Heart left ventricle (tissue), 16 donors: ENCODE results near the gene MINDY2. TPM values are rescaled to one million over a fixed set of nuclear protein-coding genes. Genes with fewer than 3 reads are reported as not detected.
A peak's percentile ranks its signal among the peaks of the same experiment; 100 is the strongest.

ENCODE experiments used
- ATAC-seq, 4 donors: fragments of 200-7000 bp; cut with Tn5 transposase; one replicate each; pipeline ENCODE4 v1.9.1; 2020 to 2022; ENCODE audit warnings: moderate library complexity in 4 of 4, mild to moderate bottlenecking in 3 of 4, moderate number of reproducible peaks in 1 of 4
- DNase-seq, 5 donors: peaks; one replicate each; pipeline ENCODE4 v3.0.0-alpha.2; 2020
- H3K27ac ChIP-seq, 12 donors: fragments of 200-600 bp; sonication (generic) in 4 of 12; one replicate each; pipeline versions ENCODE4 v1.5.0 to v1.8.0; 2016 to 2022; ENCODE audit warnings: mild to moderate bottlenecking in 2 of 12
- H3K27me3 ChIP-seq, 9 donors: fragments of 200-600 bp; sonication (generic) in 2 of 9; one replicate each; pipeline versions ENCODE4 v1.5.1 to v1.8.0; 2016 to 2022; ENCODE audit warnings: mild to moderate bottlenecking in 3 of 9
- H3K36me3 ChIP-seq, 9 donors: fragments of 200-600 bp; sonication (generic) in 2 of 9; one replicate each; pipeline versions ENCODE4 v1.5.0 to v1.8.0; 2018 to 2022; ENCODE audit warnings: mild to moderate bottlenecking in 2 of 9
- H3K4me1 ChIP-seq, 12 donors: fragments of 200-600 bp; sonication (generic) in 4 of 12; one replicate each; pipeline versions ENCODE4 v1.5.0 to v1.8.0; 2016 to 2022; ENCODE audit warnings: mild to moderate bottlenecking in 3 of 12
- H3K4me3 ChIP-seq, 12 donors: fragments of 200-600 bp; sonication (generic) in 4 of 12; one replicate each; pipeline versions ENCODE4 v1.5.0 to v1.8.0; 2017 to 2022; ENCODE audit warnings: mild to moderate bottlenecking in 9 of 12, moderate library complexity in 4 of 12
- H3K9me3 ChIP-seq, 12 donors: fragments of 200-600 bp; sonication (generic) in 4 of 12; one replicate each; pipeline versions ENCODE4 v1.5.0 to v1.8.0; 2016 to 2022; ENCODE audit warnings: mild to moderate bottlenecking in 1 of 12
- POLR2A ChIP-seq, 2 donors: fragments of 450-650 bp; IDR thresholded peaks; one replicate each; pipeline ENCODE4 v1.6.1; 2017; ENCODE audit warnings: antibody characterized with exemption in 2 of 2, mild to moderate bottlenecking in 2 of 2, moderate library complexity in 2 of 2
- whole genome bisulfite sequencing, 4 donors: extraction: QIAGEN DNeasy Blood & Tissue Kit in 2 of 4; methylation state at CpG; one replicate each; pipeline versions ENCODE4 v1.1.5 to v1.1.7; 2013 to 2018; 5-methylcytosine and 5-hydroxymethylcytosine counted together
- intact Hi-C, 10 donors: fragments of 100-400 bp; cut with DNase I; formaldehyde crosslinking; loops; one replicate each; pipeline versions ENCODE4 v1.11.1 to v1.14.2; 2022
- polyA plus RNA-seq, 2 donors: library from polyadenylated mRNA; stranded (reverse); fragments of 200-250 nt; gene quantifications; one replicate each; pipeline ENCODE4 v1.2.3, GENCODE V29; 2013
- total RNA-seq, 9 donors: library from RNA; depleted of rRNA in 2 of 9; stranded (reverse); fragments of >200 nt in 2 of 9; fragmentation: NEBNext Ultra II Directional in 3 of 9; extraction: Animal tissue kit (Norgen Biotek cat#: 25700) in 3 of 9; gene quantifications; one replicate each; pipeline versions ENCODE4 v1.1.0 to v1.2.4, GENCODE V29; 2016 to 2023
- TF ChIP-seq, protein P1 (sequence below), 12 donors: fragments of 200-600 bp; sonication (generic) in 4 of 12; IDR thresholded peaks; one replicate each; pipeline versions ENCODE4 v1.5.0 to v1.8.0; 2018 to 2022; ENCODE audit warnings: antibody characterized with exemption in 12 of 12, mild to moderate bottlenecking in 5 of 12
- donor health status: ischemic (EF 13 %, LVEDD 7.1; RV severe dilation, severe dysfunction).
- donor health status: healthy with polysubstance abuse.
- donor health status: DM: no; HTN: yes; CAD: no.
- donor health status: DM: no; HTN: no; CAD: no.
- donor health status: ischemic (EF 25% LVEDD 6.9; RV normal size, moderate dysfunction).
- donor health status: ischemic (EF 25% LVEDD 5.7; RV mildly dilated, moderate dysfunction).
- donor health status: healthy.
- donor health status: DM: yes; HTN: yes; CAD: no.
- donor health status: ischemic (EF 35%, LVEDD 5.7; RV mildly dilated, moderate dysfunction).
- donor health status: nonischemic (EF 11% LVEDD 7.7; RV severe dilation, severe dysfunction).
- donor health status: DM: yes; HTN: yes; CAD: no.
- donor health status: PGD.
- donor health status: ischemic (EF 29% LVEDD 5.4; RV normal size, mild dysfunction).
- donor health status: nonischemic (EF 23%, LVEDD 6.1; RV moderate dilation, normal function).

MINDY2 gene
- total and polyA plus RNA-seq, 11 donors, result 9.4 to 31.8 (median 25.3) TPM

DNA sequence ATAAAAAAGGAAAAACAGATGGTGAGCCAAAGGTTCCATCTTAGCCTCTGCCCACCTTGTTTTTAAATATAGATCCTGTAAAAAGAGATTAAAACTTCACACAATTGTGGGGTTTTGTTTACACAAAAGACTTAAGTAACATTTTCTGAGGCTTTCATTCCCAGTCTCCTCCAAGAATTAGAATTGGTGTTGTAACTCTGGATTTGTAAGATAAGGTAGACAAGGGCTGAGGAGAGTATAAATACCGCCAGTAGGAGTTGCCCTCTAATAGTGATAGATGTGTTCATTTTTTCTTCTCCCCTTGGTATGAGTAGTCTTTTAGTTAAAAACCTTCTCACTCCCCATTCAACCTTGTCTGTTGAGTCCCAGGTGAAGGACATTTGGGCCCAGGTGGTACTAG is 8.5 kb downstream of the MINDY2 start:
- H3K27ac ChIP-seq, result no peak overlapping the region
- peaks cover 0 to 67% (median 31%) of the 10 kb centered on the region in 12 donors for H3K4me1 ChIP-seq

DNA sequence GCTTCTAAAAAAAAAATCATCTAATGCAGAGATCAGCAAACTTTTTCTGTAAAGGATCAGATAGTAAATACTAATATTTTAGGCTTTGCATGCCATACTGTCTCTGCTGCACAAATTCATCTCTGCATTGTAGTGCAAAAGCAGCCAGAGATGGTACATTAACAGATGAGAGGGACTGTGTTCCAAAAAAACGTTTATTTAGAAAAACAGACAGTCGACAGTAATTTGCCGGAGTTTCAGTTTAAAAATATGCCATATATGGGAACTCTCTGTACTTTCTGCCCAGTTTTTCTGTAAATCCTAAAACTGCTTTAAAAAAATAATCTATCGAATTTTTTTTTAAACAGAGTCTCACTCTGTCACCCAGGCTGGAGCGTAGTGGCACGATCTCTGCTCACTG is 14.3 kb downstream of the MINDY2 start:
- intact Hi-C loops, result no loop called here
- 63 to 75% (median 68%) methylated on average over 6 of the region's 6 CpGs for WGBS, 4 donors
- Histone ChIP-seq H3K4me1 (peaks cover 0 to 42% (median 15%) of the 10 kb centered on the region in 12 donors), H3K27me3 (no peaks in the 10 kb centered on the region), H3K9me3 (no peaks in the 10 kb centered on the region), H3K36me3 (peaks cover 0 to 20% (median 5%) of the 10 kb centered on the region in 9 donors), H3K27ac (no peak overlapping the region), H3K4me3 (no peak overlapping the region)
- TF ChIP-seq, protein P1, sequence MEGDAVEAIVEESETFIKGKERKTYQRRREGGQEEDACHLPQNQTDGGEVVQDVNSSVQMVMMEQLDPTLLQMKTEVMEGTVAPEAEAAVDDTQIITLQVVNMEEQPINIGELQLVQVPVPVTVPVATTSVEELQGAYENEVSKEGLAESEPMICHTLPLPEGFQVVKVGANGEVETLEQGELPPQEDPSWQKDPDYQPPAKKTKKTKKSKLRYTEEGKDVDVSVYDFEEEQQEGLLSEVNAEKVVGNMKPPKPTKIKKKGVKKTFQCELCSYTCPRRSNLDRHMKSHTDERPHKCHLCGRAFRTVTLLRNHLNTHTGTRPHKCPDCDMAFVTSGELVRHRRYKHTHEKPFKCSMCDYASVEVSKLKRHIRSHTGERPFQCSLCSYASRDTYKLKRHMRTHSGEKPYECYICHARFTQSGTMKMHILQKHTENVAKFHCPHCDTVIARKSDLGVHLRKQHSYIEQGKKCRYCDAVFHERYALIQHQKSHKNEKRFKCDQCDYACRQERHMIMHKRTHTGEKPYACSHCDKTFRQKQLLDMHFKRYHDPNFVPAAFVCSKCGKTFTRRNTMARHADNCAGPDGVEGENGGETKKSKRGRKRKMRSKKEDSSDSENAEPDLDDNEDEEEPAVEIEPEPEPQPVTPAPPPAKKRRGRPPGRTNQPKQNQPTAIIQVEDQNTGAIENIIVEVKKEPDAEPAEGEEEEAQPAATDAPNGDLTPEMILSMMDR (IDR thresholded peaks at IDR 0.05), result no peak
- no peak for TF ChIP-seq POLR2A (IDR thresholded peaks at IDR 0.05)
- DNase-seq (no peak), ATAC-seq (no peak)

More for the DNA sequence above, 8.5 kb downstream of the MINDY2 start:
- DNase-seq (no peak), ATAC-seq (no peak)
- Histone ChIP-seq H3K27me3 (no peaks in the 10 kb centered on the region), H3K9me3 (no peaks in the 10 kb centered on the region), H3K36me3 (no peaks in the 10 kb centered on the region), H3K4me3 (no peak overlapping the region)
- no peak for TF ChIP-seq POLR2A (IDR thresholded peaks at IDR 0.05)
- TF ChIP-seq, protein P1 (IDR thresholded peaks at IDR 0.05), result no peak
- intact Hi-C loops, result loop anchor here in 3 of 10 donors (10.0 kb wide), 4 partner anchors 145 to 555 kb away; no protein-coding TSS in a partner anchor
- 93 to 100% (median 98%) methylated on average over 1 of the region's 1 CpG for WGBS, 4 donors

DNA sequence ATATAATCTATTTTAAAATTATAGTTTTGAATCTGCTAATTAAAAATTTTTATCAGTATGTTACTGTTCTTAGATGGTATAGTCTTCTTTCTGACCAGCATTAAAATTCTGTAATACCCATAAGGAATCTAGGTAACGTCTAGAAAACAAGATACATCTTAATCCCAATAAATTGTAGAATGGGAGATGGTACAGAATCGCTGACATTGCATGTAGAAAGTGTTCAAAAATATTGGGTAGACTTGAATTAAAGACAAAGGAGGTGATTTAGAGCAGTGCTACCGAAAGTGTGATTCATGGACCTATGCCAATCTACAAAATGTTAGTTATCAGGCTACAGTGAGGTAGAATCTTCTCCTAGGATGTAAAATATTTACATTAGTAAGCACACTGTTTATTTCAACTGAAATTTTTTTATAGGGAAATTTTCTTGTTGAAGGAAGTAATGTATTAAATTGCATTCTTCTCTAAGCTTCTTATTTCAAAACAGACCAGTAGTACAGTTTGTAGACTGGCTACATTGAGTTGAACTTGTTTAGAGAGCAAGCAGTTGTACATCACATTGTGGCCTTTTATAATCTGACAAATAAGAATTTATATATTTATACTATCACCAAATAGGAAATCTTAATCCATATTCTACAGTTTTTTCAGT is 17.1 kb downstream of the MINDY2 start:
- Histone ChIP-seq H3K27me3 (no peaks in the 10 kb centered on the region), H3K9me3 (no peaks in the 10 kb centered on the region), H3K27ac (no peak overlapping the region), H3K4me1 (peaks cover 0 to 24% (median 5%) of the 10 kb centered on the region in 12 donors), H3K4me3 (no peak overlapping the region), H3K36me3 (peaks cover 0 to 29% (median 14%) of the 10 kb centered on the region in 9 donors)
- intact Hi-C loops, result no loop called here
- WGBS, 4 donors, result 83 to 93% (median 89%) methylated on average over 3 of the region's 3 CpGs
- TF ChIP-seq, protein P1 (IDR thresholded peaks at IDR 0.05), result no peak
- TF ChIP-seq POLR2A (IDR thresholded peaks at IDR 0.05), result no peak
- DNase-seq (no peak), ATAC-seq (no peak)

DNA sequence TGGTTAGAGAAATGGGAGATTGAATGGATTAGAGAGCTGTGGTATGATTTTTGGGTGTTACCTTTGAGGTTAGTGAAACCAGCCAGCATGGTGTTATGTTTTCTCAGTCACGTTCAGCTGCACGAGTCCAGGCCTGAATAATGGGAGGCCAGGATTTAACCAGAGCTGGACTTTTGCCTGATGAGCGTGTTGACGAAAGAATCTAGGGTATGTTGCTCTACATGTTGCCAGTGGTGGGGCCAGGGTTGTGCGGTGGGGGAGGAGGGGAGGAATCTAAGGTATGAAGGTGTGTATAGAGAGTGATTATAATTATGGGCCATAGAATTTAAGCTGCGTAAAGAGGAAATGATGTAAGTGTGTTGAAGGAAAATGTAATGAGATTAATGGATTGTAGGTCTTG is 22.8 kb downstream of the MINDY2 start:
- intact Hi-C loops, result no loop called here
- Histone ChIP-seq H3K4me1 (peaks cover 0 to 34% (median 17%) of the 10 kb centered on the region in 12 donors), H3K4me3 (no peak overlapping the region), H3K27ac (peak overlapping the region in 3 of 12 donors; percentile 26 to 29 (median 27)), H3K36me3 (peaks cover 0 to 17% (median 9%) of the 10 kb centered on the region in 9 donors), H3K9me3 (no peaks in the 10 kb centered on the region), H3K27me3 (no peaks in the 10 kb centered on the region)
- peak in 3 of 4 donors; percentile 45 to 72 (median 58) for ATAC-seq
- no peak for TF ChIP-seq POLR2A (IDR thresholded peaks at IDR 0.05)
- TF ChIP-seq, protein P1 (IDR thresholded peaks at IDR 0.05), result no peak
- peak in 3 of 5 donors; percentile 15 to 38 (median 35) for DNase-seq
- 49 to 64% (median 58%) methylated on average over 6 of the region's 6 CpGs for WGBS, 4 donors
